Chondrocyte (in vitro differentiated cells): ENCODE measurements around the gene GABBR2. TPM values are rescaled to one million over a fixed set of nuclear protein-coding genes. Genes with fewer than 3 reads are reported as not detected.
A peak's percentile ranks its signal among the peaks of the same experiment; 100 is the strongest.

Experiments used
- DNase-seq: peaks from one replicate; pipeline ENCODE4 v3.0.0; 2021; ENCODE audit warnings: mixed read lengths, low spot score
- H3K27ac Mint-ChIP-seq: one replicate; pipeline ENCODE4 v1.8.0; 2021; ENCODE audit warnings: mild to moderate bottlenecking, moderate library complexity, mixed read lengths; ENCODE audit not compliant: unreplicated experiment
- H3K27me3 Mint-ChIP-seq: 2 replicates; pipeline ENCODE4 v1.8.0; 2021; ENCODE audit warnings: low read depth, mixed read lengths
- H3K36me3 Mint-ChIP-seq: 2 replicates; pipeline ENCODE4 v1.8.0; 2021; ENCODE audit warnings: low read depth, mixed read lengths
- H3K4me1 Mint-ChIP-seq: 2 replicates; pipeline ENCODE4 v1.8.0; 2021; ENCODE audit warnings: low read depth, mild to moderate bottlenecking, mixed read lengths
- H3K4me3 Mint-ChIP-seq: one replicate; pipeline ENCODE4 v1.8.0; 2021; ENCODE audit warnings: mild to moderate bottlenecking, moderate library complexity, mixed read lengths; ENCODE audit not compliant: unreplicated experiment
- H3K9me3 Mint-ChIP-seq: 2 replicates; pipeline ENCODE4 v1.8.0; 2021; ENCODE audit warnings: low read depth, mixed read lengths
- CTCF ChIP-seq: fragments of 200-600 bp; sonication (generic); IDR thresholded peaks from 2 replicates; pipeline ENCODE4 v1.5.0; 2021; ENCODE audit warnings: antibody characterized with exemption, mild to moderate bottlenecking, moderate library complexity
- total RNA-seq: library from RNA; stranded (reverse); gene quantifications from 3 replicates; pipeline ENCODE4 v1.2.1, GENCODE V29; 2021

GABBR2 gene
- total RNA-seq, 1 donor from 2014 or later: 0.12 TPM

GRCh38 chr9:98506422-98507054 lies 202.2 kb downstream of the GABBR2 start:
- Mint-ChIP-seq H3K4me1 (peaks cover 10% of the 10 kb centered on the region), H3K9me3 (peaks cover 2% of the 10 kb centered on the region), H3K36me3 (no peaks in the 10 kb centered on the region), H3K4me3 (no peak overlapping the region), H3K27me3 (peaks cover 27% of the 10 kb centered on the region), H3K27ac (no peak overlapping the region)
- no peak for TF ChIP-seq CTCF
- no peak for DNase-seq

- peaks cover 10% of the 10 kb centered on the region for H3K4me1 Mint-ChIP-seq
- no peaks in the 10 kb centered on the region for H3K9me3 Mint-ChIP-seq
- no peak for TF ChIP-seq CTCF
- H3K36me3 Mint-ChIP-seq: no peaks in the 10 kb centered on the region
- DNase-seq: no peak
- no peak overlapping the region for H3K27ac Mint-ChIP-seq
- peaks cover 18% of the 10 kb centered on the region for H3K27me3 Mint-ChIP-seq
- no peak overlapping the region for H3K4me3 Mint-ChIP-seq
Measured at GRCh38 chr9:98504298-98505282, 204.1 kb downstream of the GABBR2 start.

GRCh38 chr9:98503867-98504266 lies 204.9 kb downstream of the GABBR2 start:
- Mint-ChIP-seq H3K4me1 (peaks cover 10% of the 10 kb centered on the region), H3K27ac (no peak overlapping the region), H3K4me3 (no peak overlapping the region), H3K27me3 (peaks cover 12% of the 10 kb centered on the region), H3K9me3 (no peaks in the 10 kb centered on the region), H3K36me3 (no peaks in the 10 kb centered on the region)
- no peak for DNase-seq
- TF ChIP-seq CTCF: no peak

- Mint-ChIP-seq H3K27ac (peak overlapping the region; percentile 30), H3K4me3 (no peak overlapping the region), H3K4me1 (peaks cover 10% of the 10 kb centered on the region), H3K9me3 (no peaks in the 10 kb centered on the region), H3K27me3 (peaks cover 16% of the 10 kb centered on the region), H3K36me3 (no peaks in the 10 kb centered on the region)
- no peak for TF ChIP-seq CTCF
- DNase-seq: no peak
Measured at GRCh38 chr9:98502976-98503325, 205.8 kb downstream of the GABBR2 start.

GRCh38 chr9:98502311-98502975 lies 206.3 kb downstream of the GABBR2 start:
- no peak for TF ChIP-seq CTCF
- DNase-seq: no peak
- no peak overlapping the region for H3K27ac Mint-ChIP-seq
- H3K4me1 Mint-ChIP-seq: peaks cover 10% of the 10 kb centered on the region
- no peak overlapping the region for H3K4me3 Mint-ChIP-seq
- no peaks in the 10 kb centered on the region for H3K36me3 Mint-ChIP-seq
- H3K9me3 Mint-ChIP-seq: no peaks in the 10 kb centered on the region
- H3K27me3 Mint-ChIP-seq: peaks cover 18% of the 10 kb centered on the region
